ENCODE data around the gene CLBA1.

Gene CLBA1

DNA sequence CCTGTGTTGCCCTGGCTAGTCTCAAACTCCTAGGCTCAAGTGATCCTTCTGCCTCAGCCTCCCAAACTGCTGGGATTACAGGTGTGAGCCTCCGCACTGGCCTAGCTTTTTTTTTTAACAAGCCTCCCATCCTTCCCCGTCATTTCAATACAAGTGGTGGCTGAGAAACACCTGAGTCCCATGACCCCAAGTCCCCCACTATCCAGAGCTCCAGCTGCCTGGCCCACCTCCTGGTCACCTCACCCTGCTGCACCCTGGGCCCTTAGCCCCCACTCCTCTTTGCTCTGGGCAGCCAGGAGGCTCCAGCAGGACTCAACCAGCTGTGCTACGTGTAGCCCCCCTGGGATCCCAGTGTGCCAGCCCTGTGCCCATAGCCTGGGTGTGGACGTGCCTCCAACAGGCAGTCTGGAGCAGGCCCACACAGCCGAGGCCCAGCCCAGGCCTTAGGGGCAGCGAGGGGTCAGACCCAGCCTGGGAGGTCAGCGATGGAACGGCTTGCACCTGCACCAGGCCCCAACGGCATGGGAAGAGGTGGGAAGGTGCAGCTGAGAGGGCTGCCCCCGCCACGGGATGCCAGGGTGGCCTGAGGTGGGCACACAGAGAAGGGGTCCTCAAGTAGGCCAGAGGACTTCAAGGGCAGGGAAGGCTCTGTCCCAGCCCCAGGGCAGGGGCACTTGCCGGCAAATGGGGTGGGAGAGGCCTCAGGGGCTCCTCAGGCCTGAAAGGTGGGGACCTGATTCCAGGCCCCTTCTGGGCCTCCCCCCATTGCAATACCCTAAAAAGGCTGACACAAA, 13.9 kb upstream of the CLBA1 start:
- Histone ChIP-seq H3K27ac (ENCODE audit: low read depth, low read length) (no peak overlapping the region), H3K27me3 (ENCODE audit: control insufficient read depth, insufficient read depth, low read length) (peaks cover 15% of the 10 kb centered on the region), H3K4me1 (ENCODE audit: control insufficient read depth, insufficient read depth, low read length) (peaks cover 68% of the 10 kb centered on the region), H3K9me3 (ENCODE audit: control insufficient read depth, insufficient read depth, low read depth, low read length) (no peaks in the 10 kb centered on the region), H3K9ac (ENCODE audit: low read length) (no peak overlapping the region), H3K4me3 (ENCODE audit: low read depth, low read length) (no peak overlapping the region), H3K36me3 (ENCODE audit: control insufficient read depth, insufficient read depth, low read length) (no peaks in the 10 kb centered on the region)

DNA sequence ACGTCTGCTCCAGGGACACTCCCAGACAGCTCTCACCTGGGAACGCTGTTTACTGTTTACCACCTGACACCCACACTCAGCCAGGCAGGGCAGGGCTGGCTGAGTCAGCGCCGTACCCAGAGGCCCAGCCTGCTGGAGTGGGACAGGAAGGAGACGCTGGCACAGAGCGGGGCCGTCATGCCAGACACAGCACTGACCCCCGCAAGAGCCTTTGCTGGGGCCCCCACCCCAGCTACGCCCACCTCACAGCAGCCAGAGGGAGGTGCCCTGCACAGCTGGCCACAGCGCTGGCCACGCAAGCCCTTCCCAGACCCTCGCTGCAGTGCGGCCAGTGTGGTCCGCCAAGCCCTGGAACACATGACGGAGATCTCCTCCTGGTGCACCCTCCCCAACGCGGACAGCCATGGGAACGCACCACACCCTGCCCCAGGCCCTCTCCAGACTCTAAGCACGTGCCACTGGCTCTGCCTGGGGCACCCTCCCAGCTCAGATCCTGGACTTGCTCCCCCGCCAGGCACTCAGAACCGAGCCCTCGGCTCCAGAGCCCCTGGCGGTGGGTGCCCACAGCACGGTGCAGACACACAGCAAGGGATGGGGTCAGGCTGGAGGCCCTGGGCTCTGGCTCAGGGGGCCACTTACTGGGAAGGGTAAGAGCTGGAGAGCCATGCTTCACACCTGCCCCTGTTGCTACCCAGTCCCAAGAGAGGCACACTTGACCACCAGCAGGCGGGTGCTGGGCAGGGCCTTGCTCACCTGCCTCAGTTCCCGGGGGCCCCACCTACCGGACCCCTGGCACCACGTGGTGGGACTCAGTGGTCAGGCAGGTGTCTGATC, 13.1 kb upstream of the CLBA1 start:
- H3K36me3 ChIP-seq (ENCODE audit: control insufficient read depth, insufficient read depth, low read length) = no peaks in the 10 kb centered on the region
- no peaks in the 10 kb centered on the region for H3K9me3 ChIP-seq (ENCODE audit: control insufficient read depth, insufficient read depth, low read depth, low read length)
- peaks cover 16% of the 10 kb centered on the region for H3K27me3 ChIP-seq (ENCODE audit: control insufficient read depth, insufficient read depth, low read length)
- H3K27ac ChIP-seq (ENCODE audit: low read depth, low read length) = no peak overlapping the region
- H3K4me3 ChIP-seq (ENCODE audit: low read depth, low read length) = no peak overlapping the region
- H3K4me1 ChIP-seq (ENCODE audit: control insufficient read depth, insufficient read depth, low read length) = peaks cover 63% of the 10 kb centered on the region
- H3K9ac ChIP-seq (ENCODE audit: low read length) = no peak overlapping the region

DNA sequence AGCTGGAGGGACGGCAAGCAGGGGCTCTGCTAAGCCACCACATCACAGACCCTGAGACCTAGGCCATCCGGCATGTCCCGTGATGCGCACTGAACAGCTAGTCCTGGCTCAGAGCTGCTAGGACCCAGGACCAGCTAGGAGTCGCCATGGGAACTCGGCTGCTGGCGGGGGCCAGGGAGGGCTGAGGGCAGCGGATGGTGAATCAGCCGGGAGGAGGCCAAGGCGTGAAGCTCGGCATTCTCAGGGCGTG, 12.5 kb upstream of the CLBA1 start:
- no peak overlapping the region for H3K27ac ChIP-seq (ENCODE audit: low read depth, low read length)
- no peak overlapping the region for H3K4me3 ChIP-seq (ENCODE audit: low read depth, low read length)
- peaks cover 61% of the 10 kb centered on the region for H3K4me1 ChIP-seq (ENCODE audit: control insufficient read depth, insufficient read depth, low read length)
- H3K36me3 ChIP-seq (ENCODE audit: control insufficient read depth, insufficient read depth, low read length) = no peaks in the 10 kb centered on the region
- H3K9me3 ChIP-seq (ENCODE audit: control insufficient read depth, insufficient read depth, low read depth, low read length) = no peaks in the 10 kb centered on the region
- H3K27me3 ChIP-seq (ENCODE audit: control insufficient read depth, insufficient read depth, low read length) = peaks cover 21% of the 10 kb centered on the region
- H3K9ac ChIP-seq (ENCODE audit: low read length) = no peak overlapping the region

DNA sequence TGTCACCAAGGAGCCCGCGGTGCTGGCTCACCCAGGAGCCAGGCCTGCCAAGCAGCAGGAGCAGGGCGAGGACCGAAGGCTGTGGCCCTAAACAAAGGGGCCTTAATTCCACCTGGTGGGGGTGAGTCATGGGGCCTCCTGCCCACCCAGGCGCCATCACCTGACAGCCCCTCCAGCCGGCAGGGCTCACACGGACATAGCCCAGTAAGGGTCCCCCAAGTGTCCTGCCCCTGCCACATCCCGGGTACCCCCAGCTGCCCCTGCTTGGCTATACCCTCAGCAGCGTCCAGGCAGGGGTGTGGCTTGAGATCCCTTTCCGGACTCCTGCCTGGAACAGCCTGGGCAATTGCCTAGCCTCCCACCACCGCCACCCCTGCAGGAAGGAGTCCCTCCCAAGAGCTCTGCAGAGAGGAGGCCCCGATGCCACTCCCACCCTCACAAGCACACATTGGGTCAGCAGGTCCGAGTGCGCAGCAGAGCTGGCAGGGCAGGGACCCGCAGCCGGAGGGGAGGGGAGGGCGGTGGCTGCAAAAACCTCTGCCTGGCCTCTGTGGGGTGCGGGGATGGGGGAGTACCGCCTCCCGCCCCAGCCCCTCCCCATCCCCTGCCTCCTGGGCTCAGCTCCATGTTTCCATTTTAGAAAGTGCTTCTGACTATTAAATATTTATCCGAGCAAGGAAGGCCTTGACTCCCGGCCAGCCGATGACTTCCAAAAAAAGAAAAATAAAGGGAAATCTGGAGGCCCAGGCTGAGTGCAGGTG, 12.0 kb upstream of the CLBA1 start:
- Histone ChIP-seq H3K4me1 (ENCODE audit: control insufficient read depth, insufficient read depth, low read length) (peaks cover 55% of the 10 kb centered on the region), H3K4me3 (ENCODE audit: low read depth, low read length) (no peak overlapping the region), H3K27ac (ENCODE audit: low read depth, low read length) (no peak overlapping the region)

DNA sequence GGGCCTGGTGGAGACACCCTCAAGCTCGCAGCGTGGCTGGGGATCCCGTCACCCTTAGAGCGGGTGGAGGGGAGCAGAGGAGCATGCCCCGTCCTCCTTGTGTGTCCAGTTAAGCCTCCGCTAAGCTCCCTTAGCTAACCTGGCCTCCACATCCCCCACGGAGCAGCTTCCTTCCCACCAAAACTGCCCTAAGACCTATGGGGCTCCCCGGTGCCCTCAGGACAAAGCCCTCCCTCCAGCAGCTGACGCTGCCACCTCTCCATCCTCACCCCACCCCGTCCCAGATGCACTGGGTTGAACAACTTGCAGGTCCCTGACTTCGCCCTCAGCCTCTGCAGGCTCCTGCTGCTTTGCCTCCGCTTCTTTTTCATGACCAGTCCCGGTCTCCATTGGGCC, 11.4 kb upstream of the CLBA1 start:
- no peak overlapping the region for H3K27ac ChIP-seq (ENCODE audit: low read depth, low read length)
- no peak overlapping the region for H3K4me3 ChIP-seq (ENCODE audit: low read depth, low read length)
- H3K27me3 ChIP-seq (ENCODE audit: control insufficient read depth, insufficient read depth, low read length) = peaks cover 27% of the 10 kb centered on the region
- no peaks in the 10 kb centered on the region for H3K9me3 ChIP-seq (ENCODE audit: control insufficient read depth, insufficient read depth, low read depth, low read length)
- peaks cover 55% of the 10 kb centered on the region for H3K4me1 ChIP-seq (ENCODE audit: control insufficient read depth, insufficient read depth, low read length)
- no peaks in the 10 kb centered on the region for H3K36me3 ChIP-seq (ENCODE audit: control insufficient read depth, insufficient read depth, low read length)
- H3K9ac ChIP-seq (ENCODE audit: low read length) = no peak overlapping the region

More for the DNA sequence above, 12.0 kb upstream of the CLBA1 start:
- Histone ChIP-seq H3K9ac (ENCODE audit: low read length) (no peak overlapping the region), H3K9me3 (ENCODE audit: control insufficient read depth, insufficient read depth, low read depth, low read length) (no peaks in the 10 kb centered on the region), H3K27me3 (ENCODE audit: control insufficient read depth, insufficient read depth, low read length) (peaks cover 22% of the 10 kb centered on the region), H3K36me3 (ENCODE audit: control insufficient read depth, insufficient read depth, low read length) (no peaks in the 10 kb centered on the region)

DNA sequence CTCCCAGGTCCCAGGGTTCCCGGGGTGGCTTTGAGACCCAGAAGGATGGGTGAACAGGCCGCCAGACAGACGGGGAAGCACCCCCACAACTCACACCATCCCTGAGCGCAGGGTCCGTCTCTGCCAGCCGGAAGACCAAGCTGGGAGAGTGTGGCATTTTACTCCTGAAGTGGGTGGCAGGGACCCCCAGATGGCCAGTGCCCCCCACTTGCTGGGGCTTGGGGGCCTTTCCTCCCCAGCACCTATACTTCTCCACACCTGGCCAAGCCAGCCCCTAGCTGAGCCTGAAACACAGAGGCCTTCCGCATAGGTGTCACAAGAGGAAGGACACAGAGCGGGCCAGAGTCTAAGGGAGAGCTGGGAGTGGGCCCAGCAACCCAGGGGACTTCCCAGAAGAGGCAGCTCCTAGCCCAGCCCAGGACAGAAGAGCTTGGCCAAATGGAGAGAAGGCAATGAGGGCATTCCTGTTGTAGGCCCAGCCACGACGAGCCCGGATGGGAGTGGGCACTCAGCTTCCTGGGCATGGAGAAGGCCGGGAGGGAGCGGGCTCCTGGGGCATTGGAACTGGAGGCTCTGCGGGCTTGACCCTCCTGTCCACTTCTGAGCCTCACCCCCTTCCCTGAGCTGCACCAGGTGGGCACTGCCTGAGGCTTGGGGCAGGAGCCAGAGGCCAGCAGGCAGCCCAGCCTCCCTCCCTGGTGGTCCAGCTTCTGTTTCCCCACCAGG, 10.8 kb upstream of the CLBA1 start:
- H3K9me3 ChIP-seq (ENCODE audit: control insufficient read depth, insufficient read depth, low read depth, low read length) = no peaks in the 10 kb centered on the region
- H3K27me3 ChIP-seq (ENCODE audit: control insufficient read depth, insufficient read depth, low read length) = peaks cover 34% of the 10 kb centered on the region
- H3K36me3 ChIP-seq (ENCODE audit: control insufficient read depth, insufficient read depth, low read length) = no peaks in the 10 kb centered on the region
- no peak overlapping the region for H3K27ac ChIP-seq (ENCODE audit: low read depth, low read length)
- peaks cover 52% of the 10 kb centered on the region; the same call in 1 of the 2 replicates for H3K4me1 ChIP-seq (ENCODE audit: control insufficient read depth, insufficient read depth, low read length)
- H3K4me3 ChIP-seq (ENCODE audit: low read depth, low read length) = no peak overlapping the region
- no peak overlapping the region for H3K9ac ChIP-seq (ENCODE audit: low read length)

DNA sequence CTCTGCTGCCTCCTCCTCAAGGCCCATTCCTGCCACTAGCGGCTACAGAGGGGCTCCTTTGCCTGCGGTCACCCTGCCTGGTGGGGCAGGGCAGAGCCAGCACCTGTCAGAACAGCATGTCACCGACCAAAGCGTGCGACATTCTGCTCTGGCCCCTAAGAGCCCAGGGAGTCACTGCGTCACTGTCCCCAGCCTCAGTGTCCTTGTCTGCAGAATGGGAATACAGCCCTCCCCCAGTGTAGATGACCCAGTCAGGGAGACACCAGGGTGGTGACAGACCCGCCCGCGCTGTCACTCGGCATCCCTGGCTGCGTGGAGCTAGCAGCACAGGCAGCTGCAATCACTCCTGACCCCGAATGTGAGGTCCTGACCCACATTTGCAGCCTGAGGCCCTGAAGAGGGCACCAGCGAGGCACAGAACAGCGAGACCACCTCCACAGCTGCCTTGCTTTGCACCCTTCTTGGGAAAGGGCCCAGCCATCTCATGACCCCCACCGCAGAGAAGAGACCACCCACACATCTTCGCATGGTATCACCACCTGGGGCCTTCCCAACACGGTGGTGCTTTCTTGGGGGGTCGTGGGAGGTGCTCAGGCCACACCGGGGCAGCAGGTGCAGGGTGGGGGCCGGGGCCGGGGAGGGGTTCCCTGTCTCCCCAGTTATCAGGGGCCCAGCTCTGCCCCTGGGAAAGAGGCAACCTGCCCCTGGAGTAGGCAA, 9.9 kb upstream of the CLBA1 start:
- no peak overlapping the region for H3K4me3 ChIP-seq (ENCODE audit: low read depth, low read length)
- H3K27ac ChIP-seq (ENCODE audit: low read depth, low read length) = no peak overlapping the region
- no peaks in the 10 kb centered on the region for H3K36me3 ChIP-seq (ENCODE audit: control insufficient read depth, insufficient read depth, low read length)
- no peaks in the 10 kb centered on the region for H3K9me3 ChIP-seq (ENCODE audit: control insufficient read depth, insufficient read depth, low read depth, low read length)
- no peak overlapping the region for H3K9ac ChIP-seq (ENCODE audit: low read length)
- H3K4me1 ChIP-seq (ENCODE audit: control insufficient read depth, insufficient read depth, low read length) = peaks cover 44% of the 10 kb centered on the region; the same call in 1 of the 2 replicates
- peaks cover 42% of the 10 kb centered on the region for H3K27me3 ChIP-seq (ENCODE audit: control insufficient read depth, insufficient read depth, low read length)

DNA sequence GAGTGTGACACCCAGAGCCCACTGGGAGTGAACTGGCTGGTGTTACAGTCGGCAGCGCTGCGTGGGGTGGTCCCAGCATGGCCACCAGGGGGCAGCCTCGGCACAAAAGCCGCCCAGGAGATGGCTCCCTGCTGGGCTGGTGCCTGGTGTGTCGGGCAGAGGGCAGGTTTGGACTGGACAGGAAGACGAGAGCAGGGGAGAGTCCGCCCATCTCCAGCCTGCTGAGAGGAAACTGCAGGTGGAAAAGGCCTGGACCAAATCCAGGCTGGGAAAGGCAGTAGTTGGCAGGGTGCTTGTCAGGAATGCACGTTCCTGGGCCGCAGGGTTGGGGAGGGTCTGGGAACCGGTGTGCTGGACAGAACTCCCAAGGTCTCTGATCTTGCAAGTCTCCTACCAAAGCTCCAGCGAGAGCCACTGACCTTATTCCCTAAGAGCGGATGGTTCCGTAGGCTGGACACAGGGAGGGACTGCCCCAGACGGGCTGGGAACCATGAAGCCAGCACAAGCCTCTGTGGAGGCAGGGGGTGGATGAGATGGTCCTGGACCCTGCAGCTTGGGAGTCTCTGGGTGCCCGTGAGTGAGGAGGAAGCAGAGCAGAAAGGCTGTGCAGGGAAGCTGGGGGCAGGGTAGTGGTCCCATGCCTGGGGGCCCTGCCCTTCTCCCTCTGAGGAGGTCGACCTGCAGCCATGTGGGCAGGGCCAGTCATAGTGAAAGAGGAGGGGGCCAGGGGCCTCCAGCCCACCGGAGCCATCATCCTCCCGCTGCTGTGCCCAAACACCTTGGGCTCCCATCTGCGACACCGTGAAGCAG, 9.2 kb upstream of the CLBA1 start:
- H3K4me3 ChIP-seq (ENCODE audit: low read depth, low read length) = no peak overlapping the region
- peaks cover 40% of the 10 kb centered on the region; the same call in 1 of the 2 replicates for H3K4me1 ChIP-seq (ENCODE audit: control insufficient read depth, insufficient read depth, low read length)
- peaks cover 45% of the 10 kb centered on the region for H3K27me3 ChIP-seq (ENCODE audit: control insufficient read depth, insufficient read depth, low read length)
- no peak overlapping the region for H3K9ac ChIP-seq (ENCODE audit: low read length)
- H3K9me3 ChIP-seq (ENCODE audit: control insufficient read depth, insufficient read depth, low read depth, low read length) = no peaks in the 10 kb centered on the region
- no peaks in the 10 kb centered on the region for H3K36me3 ChIP-seq (ENCODE audit: control insufficient read depth, insufficient read depth, low read length)
- no peak overlapping the region for H3K27ac ChIP-seq (ENCODE audit: low read depth, low read length)

DNA sequence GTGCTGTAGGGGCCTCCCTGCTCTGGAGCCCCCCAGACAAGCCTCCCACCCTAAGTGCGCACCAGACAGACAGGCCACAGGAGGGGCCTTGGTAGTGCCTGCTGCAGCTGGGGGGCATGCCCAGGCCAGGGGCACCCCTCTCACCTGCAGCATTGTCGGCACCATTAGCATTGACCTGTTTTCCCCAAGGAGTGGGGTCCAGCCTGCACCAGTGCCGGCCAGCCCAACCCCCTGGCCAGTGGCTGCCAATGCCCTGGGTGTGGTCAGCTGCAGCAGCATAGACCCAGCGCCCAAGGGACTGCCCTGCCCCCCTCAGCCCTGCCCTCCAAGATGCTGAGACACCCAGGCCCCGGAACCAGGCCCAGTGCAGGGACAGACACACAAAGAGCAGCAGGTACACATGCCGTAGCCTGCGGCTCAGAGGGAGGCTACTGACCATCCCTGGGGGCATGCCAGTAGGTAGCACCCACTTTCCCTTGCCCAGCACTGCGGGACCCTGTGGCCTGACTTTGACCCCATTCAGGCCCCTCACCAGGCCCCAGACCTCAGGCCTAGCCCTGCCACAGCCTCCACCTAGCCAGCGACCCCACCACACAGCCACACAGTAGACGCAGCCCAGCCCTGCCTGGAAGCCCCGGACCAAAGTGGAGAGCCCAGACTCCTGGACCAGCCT, 8.4 kb upstream of the CLBA1 start:
- Histone ChIP-seq H3K4me3 (ENCODE audit: low read depth, low read length) (peak overlapping the region; percentile 71), H3K27me3 (ENCODE audit: control insufficient read depth, insufficient read depth, low read length) (peaks cover 45% of the 10 kb centered on the region), H3K9me3 (ENCODE audit: control insufficient read depth, insufficient read depth, low read depth, low read length) (no peaks in the 10 kb centered on the region), H3K36me3 (ENCODE audit: control insufficient read depth, insufficient read depth, low read length) (no peaks in the 10 kb centered on the region), H3K4me1 (ENCODE audit: control insufficient read depth, insufficient read depth, low read length) (peaks cover 39% of the 10 kb centered on the region; the same call in 1 of the 2 replicates), H3K9ac (ENCODE audit: low read length) (peak overlapping the region; percentile 21), H3K27ac (ENCODE audit: low read depth, low read length) (no peak overlapping the region)
